Common myeloid progenitor, CD34-positive (primary cell): ENCODE results near the gene ZNF48.

Experiments
- CTCF ChIA-PET: fragments of 350-600 bp; sonication (Branson Sonifier 250); formaldehyde crosslinking; loops from one replicate; lab custom pipeline; 2021; ENCODE audit warnings: antibody characterized with exemption; lab: Charles Lee
- POLR2A ChIA-PET: fragments of 350-600 bp; sonication (Branson Sonifier 250); formaldehyde crosslinking; loops from one replicate; lab custom pipeline; 2021; ENCODE audit warnings: antibody characterized with exemption; lab: Charles Lee
- DNase-seq, 3 donors: peaks; one replicate each; pipeline versions ENCODE4 v3.0.0 to v3.0.0-alpha.2; 2013
- H3K27ac ChIP-seq, 2 experiments: 1 replicate in 1 of 2; 2 replicates in 1 of 2; pipeline ENCODE4 v1.7.0; 2013; ENCODE audit warnings: inconsistent platforms in 2 of 2, low read length in 2 of 2, mild to moderate bottlenecking in 2 of 2, low read depth in 1 of 2, moderate library complexity in 1 of 2; ENCODE audit not compliant: severe bottlenecking in 2 of 2, insufficient read depth in 1 of 2, poor library complexity in 1 of 2
- H3K27me3 ChIP-seq, 5 experiments: replicated peaks in 2 of 5; 1 replicate in 3 of 5; 2 replicates in 2 of 5; pipeline versions ENCODE4 v1.6.1 to v1.7.0; 2013; ENCODE audit warnings: low read length in 4 of 5, mild to moderate bottlenecking in 2 of 5, moderate library complexity in 2 of 5, inconsistent platforms in 1 of 5; ENCODE audit not compliant: insufficient read depth in 5 of 5, control insufficient read depth in 4 of 5
- H3K36me3 ChIP-seq, 4 experiments: 1 replicate in 2 of 4; 2 replicates in 2 of 4; pipeline versions ENCODE4 v1.6.1 to v1.7.0; 2013; ENCODE audit warnings: low read length in 3 of 4, control low read depth in 1 of 4, mild to moderate bottlenecking in 1 of 4; ENCODE audit not compliant: control insufficient read depth in 4 of 4, insufficient read depth in 4 of 4
- H3K4me1 ChIP-seq, 4 experiments: 1 replicate in 3 of 4; 2 replicates in 1 of 4; pipeline versions ENCODE4 v1.6.1 to v1.7.1; 2013; ENCODE audit warnings: low read length in 3 of 4, mild to moderate bottlenecking in 3 of 4, control low read depth in 1 of 4, inconsistent platforms in 1 of 4, moderate library complexity in 1 of 4; ENCODE audit not compliant: control insufficient read depth in 4 of 4, insufficient read depth in 4 of 4; ENCODE audit errors: control extremely low read depth in 1 of 4
- H3K4me3 ChIP-seq, 7 experiments: 1 replicate in 4 of 7; 2 replicates in 3 of 7; pipeline versions ENCODE4 v1.5.1 to v1.7.0; 2013; ENCODE audit warnings: mild to moderate bottlenecking in 7 of 7, low read length in 6 of 7, moderate library complexity in 6 of 7, inconsistent platforms in 2 of 7, low read depth in 2 of 7, control low read depth in 1 of 7; ENCODE audit not compliant: insufficient read depth in 4 of 7, control insufficient read depth in 1 of 7; ENCODE audit errors: extremely low read depth in 1 of 7
- H3K9me3 ChIP-seq, 5 experiments: 1 replicate in 4 of 5; 2 replicates in 1 of 5; pipeline versions ENCODE4 v1.6.1 to v1.7.1; 2013; ENCODE audit warnings: low read length in 4 of 5, mild to moderate bottlenecking in 2 of 5, inconsistent platforms in 1 of 5, low read depth in 1 of 5, moderate library complexity in 1 of 5; ENCODE audit not compliant: control insufficient read depth in 4 of 5, insufficient read depth in 2 of 5; ENCODE audit errors: control extremely low read depth in 1 of 5
- WGBS: methylation state at CpG from one replicate; pipeline ENCODE4 v1.1.5; 2013; ENCODE audit not compliant: insufficient coverage; 5-methylcytosine and 5-hydroxymethylcytosine counted together

ZNF48 gene

DNA sequence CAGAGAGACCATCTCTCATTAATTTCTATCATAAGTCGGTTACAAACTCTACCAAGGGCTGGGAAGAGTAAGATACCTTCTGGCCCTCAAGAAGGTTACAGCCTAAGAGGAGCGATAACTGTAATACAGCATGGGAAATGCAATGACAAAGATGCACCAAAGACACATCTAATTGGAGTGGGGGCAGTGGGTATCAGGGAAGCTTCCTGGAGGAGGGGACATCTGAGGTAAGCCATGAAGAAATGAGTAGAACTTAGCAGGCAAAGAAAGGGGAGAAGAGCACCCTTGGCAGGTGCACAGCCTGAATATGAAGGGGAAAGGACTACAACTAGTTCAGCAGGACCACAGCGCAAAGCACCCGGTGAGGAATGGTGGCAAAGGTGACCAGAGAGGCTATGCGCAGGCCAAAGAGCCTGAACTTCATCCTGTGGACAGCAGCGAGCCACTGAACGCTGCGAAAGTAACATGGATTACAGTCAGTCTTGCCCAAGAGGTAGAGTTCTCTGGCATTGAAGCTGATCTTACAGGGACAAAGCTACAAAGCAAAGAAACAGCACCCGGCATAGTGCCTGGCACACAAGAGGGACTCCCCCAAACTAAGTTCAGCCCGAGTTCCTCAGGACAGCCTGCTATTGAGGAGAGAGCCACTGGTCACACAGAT, 27.7 kb upstream of the ZNF48 start:
- WGBS: 92% methylated on average over 9 of the region's 10 CpGs
- H3K9me3 ChIP-seq: no peaks in the 10 kb centered on the region
- no peaks in the 10 kb centered on the region for H3K27me3 ChIP-seq
- peak overlapping the region in 6 of 7 experiments; percentile 17 to 93 (median 75) for H3K4me3 ChIP-seq
- CTCF ChIA-PET: interaction anchor here (1.2 kb wide), 3 partner anchors 9 to 49 kb away, joined by 3 to 5 read pairs (median 3); no protein-coding TSS in a partner anchor
- peak overlapping the region; percentile 56 to 81 for H3K27ac ChIP-seq
- POLR2A ChIA-PET: no interaction called here
- H3K4me1 ChIP-seq: peaks cover 11 to 42% (median 32%) of the 10 kb centered on the region in 4 experiments
- no peak for DNase-seq
- peaks cover 0 to 36% (median 22%) of the 10 kb centered on the region in 4 experiments for H3K36me3 ChIP-seq

DNA sequence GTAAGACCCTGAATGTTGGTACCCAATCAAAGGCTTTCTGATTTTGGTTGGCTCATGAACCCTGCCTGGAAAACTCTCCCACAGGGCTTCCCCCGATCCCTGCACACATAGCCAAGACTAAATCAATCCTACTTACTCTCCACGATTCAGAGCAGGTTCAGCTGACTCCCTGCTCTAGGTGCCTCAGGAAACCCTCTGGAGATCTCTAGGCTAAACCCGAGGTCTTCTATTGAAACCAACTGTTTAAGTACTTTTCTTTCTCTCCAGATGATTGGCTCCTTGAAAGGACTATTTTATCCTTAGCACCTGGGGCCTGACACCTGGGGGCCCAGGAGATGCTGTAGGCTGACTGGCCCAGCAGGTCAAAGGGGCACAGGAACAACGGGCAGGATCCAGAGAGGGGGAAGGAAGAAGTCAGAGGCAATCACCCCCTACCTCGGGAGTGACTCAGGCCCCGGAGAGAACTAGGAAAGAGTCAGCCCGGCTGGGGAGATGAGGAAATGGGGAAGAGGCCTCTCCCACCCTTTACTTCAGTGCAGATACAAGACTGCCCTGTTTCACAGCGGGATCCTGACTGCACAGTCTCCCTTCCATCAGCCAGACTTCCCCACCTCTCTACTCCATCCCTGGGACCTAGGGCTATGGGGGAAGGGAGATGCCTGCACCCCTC, 27.0 kb upstream of the ZNF48 start:
- ChIA-PET POLR2A (interaction anchor here (1.0 kb wide), 1 partner anchor 15 kb away, joined by 3 read pairs; no protein-coding TSS in a partner anchor), CTCF (interaction anchor here (1.0 to 1.8 kb wide), 6 partner anchors 9 to 48 kb away, joined by 3 to 9 read pairs (median 4); no protein-coding TSS in a partner anchor)
- peaks cover 11 to 42% (median 32%) of the 10 kb centered on the region in 4 experiments for H3K4me1 ChIP-seq
- 22% methylated on average over 4 of the region's 8 CpGs for WGBS
- peak overlapping the region; percentile 56 to 81 for H3K27ac ChIP-seq
- H3K36me3 ChIP-seq: peaks cover 0 to 31% (median 17%) of the 10 kb centered on the region in 4 experiments
- peak in 1 of 3 donors; percentile 25 for DNase-seq
- no peaks in the 10 kb centered on the region for H3K9me3 ChIP-seq
- no peaks in the 10 kb centered on the region for H3K27me3 ChIP-seq
- H3K4me3 ChIP-seq: peak overlapping the region; percentile 68 to 93 (median 75)

DNA sequence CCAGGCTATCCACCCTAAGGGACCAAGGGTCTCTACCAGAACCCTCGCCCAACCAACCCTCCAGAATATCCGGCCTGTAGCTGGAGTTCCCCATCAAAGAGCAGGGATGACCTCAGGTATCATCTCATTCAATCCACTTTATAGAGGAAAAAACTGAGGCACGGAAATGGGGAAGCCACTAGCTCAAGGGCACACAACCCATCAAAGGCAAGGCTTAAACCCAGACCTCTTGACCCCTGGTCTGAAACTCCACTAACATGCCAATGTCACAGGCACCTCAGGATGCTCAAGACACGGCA, 26.5 kb upstream of the ZNF48 start:
- POLR2A ChIA-PET: interaction anchor here (0.9 to 1.0 kb wide), 2 partner anchors 13 to 15 kb away, joined by 3 read pairs; no protein-coding TSS in a partner anchor
- Histone ChIP-seq H3K4me3 (peak overlapping the region; percentile 68 to 93 (median 75)), H3K36me3 (peaks cover 0 to 28% (median 15%) of the 10 kb centered on the region in 4 experiments), H3K9me3 (no peaks in the 10 kb centered on the region), H3K27me3 (no peaks in the 10 kb centered on the region), H3K4me1 (peaks cover 11 to 42% (median 32%) of the 10 kb centered on the region in 4 experiments), H3K27ac (peak overlapping the region; percentile 56 to 81)
- CTCF ChIA-PET: interaction anchor here (1.0 to 1.8 kb wide), 6 partner anchors 10 to 43 kb away, joined by 3 to 9 read pairs (median 5); partner anchors contain the start of gene SEPTIN1
- WGBS: 10% methylated on average over 4 of the region's 4 CpGs
- no peak for DNase-seq

DNA sequence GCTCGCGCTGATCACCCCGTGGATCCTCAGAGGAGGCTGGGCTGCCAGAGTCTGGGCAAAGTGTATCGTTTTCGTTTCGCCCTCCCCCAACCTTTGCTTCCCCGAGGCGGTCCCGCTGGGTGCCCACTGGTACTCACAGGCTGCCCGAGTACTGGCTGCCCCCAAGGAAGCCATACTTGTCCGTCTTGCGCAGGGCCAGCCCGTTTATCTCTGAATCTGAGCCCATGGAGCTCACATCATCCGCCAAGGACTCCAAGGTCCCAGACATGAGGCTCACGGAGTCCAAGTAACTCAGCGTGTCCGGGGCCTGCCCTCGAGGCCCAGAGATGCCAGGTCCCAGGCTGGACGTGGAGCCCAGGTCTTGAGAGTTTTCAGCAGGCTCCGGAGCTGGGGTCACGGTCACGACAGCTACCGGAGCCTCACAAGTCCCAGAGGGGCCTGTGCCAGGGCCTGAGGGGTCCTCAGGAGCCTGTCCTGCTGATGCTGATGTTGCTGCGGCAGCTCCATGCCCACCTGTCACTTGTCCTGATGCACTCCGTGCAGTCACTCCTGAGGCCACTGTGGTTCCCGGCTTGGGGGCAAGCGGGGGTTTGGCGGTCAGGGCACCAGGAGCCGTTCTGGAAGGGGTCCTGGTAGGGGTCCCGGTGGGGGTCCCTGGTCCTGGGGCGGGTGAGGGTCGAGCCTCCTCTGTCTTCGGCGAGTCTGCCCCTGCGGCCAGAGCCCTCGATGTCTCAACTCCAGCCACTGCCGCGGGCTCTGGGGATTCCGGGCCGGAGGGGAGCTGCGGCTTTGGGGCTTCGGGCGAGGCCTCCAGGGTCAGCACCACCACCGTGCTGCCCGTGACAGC, 25.9 kb upstream of the ZNF48 start:
- POLR2A ChIA-PET: interaction anchor here (0.9 to 1.3 kb wide), 5 partner anchors 9 to 26 kb away, joined by 3 read pairs; partner anchors contain the start of genes CD2BP2 and ZNF48
- DNase-seq: no peak
- Histone ChIP-seq H3K27me3 (no peaks in the 10 kb centered on the region), H3K4me1 (peaks cover 11 to 42% (median 32%) of the 10 kb centered on the region in 4 experiments), H3K36me3 (peaks cover 0 to 24% (median 14%) of the 10 kb centered on the region in 4 experiments), H3K27ac (peak overlapping the region; percentile 56 to 81), H3K4me3 (peak overlapping the region; percentile 68 to 93 (median 75)), H3K9me3 (no peaks in the 10 kb centered on the region)
- WGBS: 3% methylated on average over 31 of the region's 45 CpGs
- CTCF ChIA-PET: interaction anchor here (1.0 to 1.8 kb wide), 6 partner anchors 10 to 42 kb away, joined by 3 to 9 read pairs (median 5); partner anchors contain the start of gene SEPTIN1

DNA sequence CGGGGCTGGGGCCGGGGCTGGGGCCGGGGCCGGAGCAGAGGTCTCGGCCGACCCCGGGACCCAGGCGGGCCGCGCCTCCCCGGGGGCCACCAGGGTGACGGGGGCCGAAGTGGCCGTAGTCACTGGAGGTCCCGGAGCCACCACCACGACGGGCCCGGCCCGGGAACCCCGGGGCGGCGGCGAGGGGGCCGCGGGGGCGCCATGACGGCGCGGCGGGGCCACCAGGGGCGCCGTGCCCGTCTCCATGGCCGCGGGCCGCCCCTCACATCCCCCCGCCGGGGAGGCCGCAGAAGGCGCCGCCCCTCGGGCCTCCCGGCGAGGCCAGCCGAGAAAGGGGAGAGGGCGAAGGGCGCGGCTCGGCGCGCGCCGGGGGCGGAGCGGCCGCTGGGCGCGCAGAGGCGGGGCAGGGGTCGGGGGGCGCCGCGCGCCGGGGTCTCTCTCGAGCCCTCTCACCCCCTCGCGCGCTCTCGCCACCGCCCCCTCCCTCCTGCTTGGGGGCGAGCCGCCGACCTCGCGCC, 25.2 kb upstream of the ZNF48 start:
- Histone ChIP-seq H3K27me3 (no peaks in the 10 kb centered on the region), H3K27ac (peak overlapping the region in 1 of 2 experiments; percentile 81), H3K9me3 (no peaks in the 10 kb centered on the region), H3K4me1 (peaks cover 11 to 42% (median 32%) of the 10 kb centered on the region in 4 experiments), H3K4me3 (peak overlapping the region; percentile 68 to 93 (median 75)), H3K36me3 (peaks cover 0 to 17% (median 8%) of the 10 kb centered on the region in 4 experiments)
- CTCF ChIA-PET: interaction anchor here (1.2 to 2.2 kb wide), 6 partner anchors 12 to 42 kb away, joined by 4 to 16 read pairs (median 6); partner anchors contain the start of genes SEPTIN1 and ZNF771
- WGBS: 0% methylated on average over 55 of the region's 76 CpGs
- DNase-seq: no peak
- POLR2A ChIA-PET: interaction anchor here (0.9 to 1.3 kb wide), 4 partner anchors 8 to 37 kb away, joined by 3 to 5 read pairs (median 3); partner anchors contain the start of genes CD2BP2, ZNF48 and ZNF771
